Panc1 (cell line): ENCODE data around the gene ACSBG1.

ENCODE experiments used
- POLR2AphosphoS5 ChIP-seq: IDR thresholded peaks from 2 replicates; pipeline ENCODE4 v1.6.1; 2012; ENCODE audit warnings: mild to moderate bottlenecking, low read depth, low read length, moderate library complexity
- TCF7L2 ChIP-seq: IDR thresholded peaks from 2 replicates; pipeline ENCODE4 v1.6.1; 2011; ENCODE audit warnings: mild to moderate bottlenecking, low read depth, low read length, inconsistent platforms

DNA sequence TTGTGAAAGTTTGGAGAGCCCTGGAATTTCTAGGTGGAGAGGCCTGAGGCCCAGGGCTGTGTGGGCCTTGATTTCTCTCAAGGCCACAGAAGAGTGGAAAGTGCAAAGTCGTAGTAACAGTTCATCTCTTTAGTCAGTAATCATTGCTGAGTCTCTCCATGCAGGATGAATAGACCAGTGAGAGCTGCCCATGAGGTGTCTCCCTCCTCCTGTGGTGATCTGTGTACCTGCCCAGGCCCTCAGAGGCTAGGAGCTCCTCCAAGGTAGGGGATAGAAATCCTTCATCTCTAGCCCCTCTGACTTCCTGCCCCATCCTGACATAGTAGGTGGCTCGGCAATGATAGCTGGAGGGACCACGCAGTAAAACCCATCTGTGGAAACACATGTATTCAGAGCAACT, 92.0 kb downstream of the ACSBG1 start:
- TF ChIP-seq TCF7L2, result no peak
- no peak for TF ChIP-seq POLR2AphosphoS5
